ENCODE measurements around the gene SMCO3.
"Not testable (repeated sequence)": the region's sequence is repeated elsewhere in the genome, so short reads cannot be mapped to it uniquely, and the experiment has no call there.

SMCO3 gene

DNA sequence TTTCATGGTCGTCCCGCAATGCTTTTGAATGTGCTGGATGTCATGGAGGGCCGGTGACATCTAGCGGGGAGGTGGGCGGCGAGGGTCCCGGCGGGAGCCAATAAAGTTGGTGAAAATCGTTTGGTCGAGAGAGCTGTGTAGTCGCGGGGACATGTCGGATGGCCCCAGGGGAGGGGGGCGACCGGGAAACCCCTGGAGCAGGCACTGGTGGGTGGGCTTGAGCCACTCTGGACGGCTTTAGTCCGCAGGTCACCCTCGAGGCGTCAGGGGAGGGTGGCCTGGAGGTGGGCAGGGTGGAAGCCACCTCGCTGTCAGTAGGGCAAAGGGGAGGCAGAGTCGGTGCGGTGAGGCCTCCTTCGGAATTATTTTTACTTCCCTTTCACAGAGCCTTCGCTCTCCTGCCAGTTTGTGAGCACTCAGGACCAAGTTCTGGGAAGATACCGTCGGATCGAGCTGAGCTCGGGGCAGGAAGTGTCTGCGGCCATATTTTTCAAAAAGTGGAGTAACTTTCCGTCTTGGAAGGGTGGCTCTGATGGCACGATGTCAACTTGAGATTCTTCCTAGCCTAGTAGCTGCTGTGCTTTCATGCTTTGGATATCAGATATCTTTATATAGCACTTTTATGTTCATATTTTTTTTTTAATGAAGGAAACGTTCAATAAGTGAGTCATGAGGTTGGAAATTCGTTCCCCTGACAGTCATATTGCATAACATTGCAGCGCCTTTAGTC lies 38.9 kb downstream of the SMCO3 start:
- DNase-seq (ENCODE audit: low spot score): peak; percentile 33

DNA sequence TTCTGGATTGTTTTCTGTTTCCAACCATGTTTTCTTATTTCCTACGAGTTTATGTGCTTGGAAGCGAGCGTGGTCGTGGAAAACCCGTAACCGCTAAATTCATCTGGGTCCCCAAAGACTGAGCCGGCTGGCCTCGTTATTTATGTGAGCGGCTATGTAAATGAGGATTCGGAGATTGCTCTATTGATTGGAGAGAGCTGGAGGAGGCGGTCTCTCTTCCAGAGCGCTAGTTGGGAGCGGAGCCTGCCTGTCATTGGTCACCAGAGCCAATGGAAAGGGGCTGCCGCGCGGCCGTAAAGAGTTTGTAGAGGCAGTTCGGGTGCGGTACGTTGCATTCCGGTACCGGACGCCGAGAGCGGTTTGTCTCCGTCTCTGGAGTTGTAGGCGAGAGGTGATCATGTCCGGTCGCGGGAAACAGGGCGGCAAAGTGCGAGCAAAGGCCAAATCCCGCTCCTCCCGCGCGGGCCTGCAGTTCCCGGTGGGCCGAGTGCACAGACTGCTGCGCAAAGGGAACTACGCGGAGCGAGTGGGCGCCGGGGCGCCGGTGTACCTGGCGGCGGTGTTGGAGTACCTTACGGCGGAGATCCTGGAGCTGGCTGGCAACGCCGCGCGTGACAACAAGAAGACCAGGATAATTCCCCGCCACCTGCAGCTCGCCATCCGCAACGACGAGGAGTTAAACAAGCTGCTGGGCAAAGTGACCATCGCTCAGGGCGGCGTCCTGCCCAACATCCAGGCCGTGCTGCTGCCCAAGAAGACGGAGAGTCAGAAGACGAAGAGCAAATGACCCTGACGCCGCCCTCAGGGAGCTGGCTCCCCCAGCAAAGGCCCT lies 39.7 kb downstream of the SMCO3 start:
- DNase-seq (ENCODE audit: low spot score): peak; percentile 94

DNA sequence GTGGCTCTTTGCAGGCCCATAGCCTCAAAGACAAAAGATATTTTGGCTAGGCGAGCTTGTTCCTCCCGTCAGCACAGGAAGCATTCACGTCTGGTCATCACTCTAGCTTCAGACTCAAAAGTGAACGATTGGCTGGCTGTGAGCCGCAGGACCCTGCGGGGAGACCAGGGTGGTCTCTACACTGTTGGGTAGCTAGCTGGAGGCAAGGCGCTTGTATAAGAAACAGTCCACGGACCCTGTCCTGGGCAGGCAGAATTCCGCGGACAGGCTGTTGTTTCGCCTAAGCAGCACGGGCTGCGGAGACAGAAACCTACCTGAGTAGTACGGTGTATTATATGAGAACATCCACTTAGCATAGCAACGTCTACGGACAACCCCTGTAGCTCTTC lies 40.3 kb downstream of the SMCO3 start:
- DNase-seq (ENCODE audit: low spot score): no peak

DNA sequence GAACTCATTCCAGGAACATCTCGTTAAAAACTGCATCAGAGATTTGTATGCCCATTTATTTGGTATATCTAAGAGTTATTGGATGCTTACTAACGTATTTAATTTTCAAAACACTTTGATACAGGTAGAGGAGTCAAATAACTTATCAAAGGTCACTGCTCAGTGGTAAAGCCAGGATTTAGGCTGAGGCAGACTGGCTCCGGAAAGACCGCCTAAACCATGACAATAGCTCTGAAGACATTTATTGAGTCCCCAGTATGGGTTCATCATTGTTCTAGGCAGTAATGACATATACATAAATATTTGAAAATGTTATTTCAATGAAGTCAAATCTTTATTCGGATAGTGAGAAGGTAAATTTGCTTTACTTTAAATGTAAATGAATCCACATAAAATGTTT lies 41.0 kb downstream of the SMCO3 start:
- no peak for DNase-seq (ENCODE audit: low spot score)

DNA sequence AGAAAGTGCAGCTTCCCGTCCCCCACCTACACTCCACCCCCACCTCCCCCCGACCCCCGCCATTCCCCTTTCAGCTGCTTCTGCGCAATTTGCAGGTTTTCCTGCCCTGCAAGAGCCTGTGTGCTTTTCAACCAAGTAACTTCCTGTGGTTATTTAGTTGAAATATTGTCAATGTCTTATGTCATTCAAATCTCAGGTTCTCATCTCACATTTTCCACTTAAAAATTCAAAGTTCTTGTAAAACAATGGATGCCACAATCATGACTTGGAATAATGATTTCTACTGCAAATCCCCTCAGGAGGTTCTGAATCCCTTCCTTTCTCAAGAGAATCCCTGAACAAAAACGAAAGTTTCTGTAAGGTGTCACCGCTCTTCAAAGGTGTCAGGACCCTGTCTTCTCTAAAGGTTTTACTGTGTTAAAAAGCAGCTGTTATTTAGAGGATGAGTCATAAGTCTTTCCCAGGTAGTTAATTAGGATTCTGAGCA lies 42.3 kb downstream of the SMCO3 start:
- peak; percentile 67 for DNase-seq (ENCODE audit: low spot score)

DNA sequence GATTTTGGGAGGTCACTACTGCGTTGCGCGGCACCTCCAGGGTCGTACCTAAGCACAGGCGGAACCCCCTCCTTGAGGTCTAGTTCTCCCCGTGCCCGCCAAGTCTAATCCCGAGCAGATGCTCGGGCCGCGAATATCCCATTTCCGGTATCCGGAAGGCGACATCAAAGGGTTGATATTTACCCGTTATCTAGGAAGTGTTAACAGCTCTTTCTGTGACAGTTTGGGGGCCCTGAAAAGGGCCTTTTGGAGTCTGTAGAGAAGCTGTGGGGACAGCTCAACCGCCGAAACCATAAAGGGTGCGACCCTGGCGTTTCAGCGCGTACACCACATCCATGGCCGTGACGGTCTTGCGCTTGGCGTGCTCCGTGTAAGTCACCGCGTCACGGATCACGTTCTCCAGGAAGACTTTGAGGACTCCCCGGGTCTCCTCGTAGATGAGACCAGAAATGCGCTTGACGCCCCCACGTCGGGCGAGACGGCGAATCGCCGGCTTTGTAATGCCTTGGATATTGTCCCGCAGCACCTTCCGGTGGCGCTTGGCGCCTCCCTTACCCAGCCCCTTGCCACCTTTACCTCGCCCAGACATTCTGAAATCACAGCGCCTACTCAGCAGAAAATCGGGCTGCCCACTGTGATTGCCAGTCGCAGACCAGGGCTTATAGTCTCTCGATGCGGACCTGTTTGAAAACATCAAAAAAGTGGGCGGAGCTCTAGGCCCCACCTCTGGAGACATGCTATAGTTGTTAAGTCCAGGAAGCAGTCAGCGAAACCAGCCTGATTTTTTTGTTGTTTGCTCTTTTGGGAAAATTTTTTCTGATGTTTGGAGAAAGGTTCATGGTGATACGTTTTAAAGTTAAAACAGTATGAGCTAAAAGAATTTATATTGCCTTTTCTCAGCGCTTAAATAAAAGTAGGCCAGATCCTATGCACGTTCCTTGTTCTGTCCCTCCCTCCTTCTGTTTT lies 43.2 kb downstream of the SMCO3 start:
- peak; percentile 98 for DNase-seq (ENCODE audit: low spot score)

DNA sequence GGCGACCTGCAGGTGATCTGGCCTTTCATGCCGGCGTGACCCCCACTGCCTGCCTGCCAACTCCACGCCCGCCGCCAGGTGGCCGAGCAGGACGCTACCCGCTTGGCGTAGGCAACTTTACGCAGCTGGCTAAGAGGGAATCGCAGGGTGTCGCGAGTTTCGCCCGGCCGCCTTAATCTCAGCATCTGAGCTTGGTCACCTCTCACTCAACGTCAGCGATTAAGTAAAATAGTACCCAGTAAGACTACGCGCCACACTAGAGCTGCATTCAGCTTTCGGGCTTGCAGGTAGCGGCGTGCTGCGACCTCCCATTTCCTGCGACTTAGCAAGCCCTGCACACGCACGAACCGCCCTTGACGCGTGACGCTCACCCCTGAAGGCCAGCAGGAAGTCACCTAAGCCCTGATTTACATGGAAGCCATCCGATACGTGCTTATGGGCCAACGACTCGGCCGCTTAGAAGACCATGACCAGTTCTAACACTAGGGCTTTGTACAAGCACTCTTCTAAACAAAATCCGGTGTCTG lies 44.0 kb downstream of the SMCO3 start:
- DNase-seq (ENCODE audit: low spot score): peak; percentile 88

DNA sequence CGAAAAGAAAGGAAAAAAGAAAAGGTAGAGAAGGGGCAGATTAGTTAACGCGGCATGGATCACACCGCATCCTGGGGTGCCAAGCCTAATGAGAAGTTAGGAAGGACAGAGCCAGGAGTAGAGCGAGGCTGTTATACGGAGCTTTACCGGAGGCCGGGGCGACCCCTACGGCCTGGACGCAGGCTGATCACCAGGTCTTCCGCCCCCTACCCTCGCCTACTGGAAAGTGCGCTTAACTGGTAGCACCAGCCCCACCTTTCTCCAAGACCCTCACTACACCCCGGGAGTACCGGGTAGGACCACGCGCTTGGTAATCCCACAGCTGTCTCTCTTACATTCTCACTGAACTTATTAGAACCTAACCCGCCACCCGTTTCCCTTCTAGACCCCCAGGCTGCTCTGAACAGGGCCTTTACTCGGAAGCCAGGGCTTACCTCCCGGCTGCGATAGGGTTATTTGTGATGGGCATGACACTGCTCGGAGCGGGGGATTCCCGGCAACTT lies 44.5 kb downstream of the SMCO3 start:
- no peak for DNase-seq (ENCODE audit: low spot score)

DNA sequence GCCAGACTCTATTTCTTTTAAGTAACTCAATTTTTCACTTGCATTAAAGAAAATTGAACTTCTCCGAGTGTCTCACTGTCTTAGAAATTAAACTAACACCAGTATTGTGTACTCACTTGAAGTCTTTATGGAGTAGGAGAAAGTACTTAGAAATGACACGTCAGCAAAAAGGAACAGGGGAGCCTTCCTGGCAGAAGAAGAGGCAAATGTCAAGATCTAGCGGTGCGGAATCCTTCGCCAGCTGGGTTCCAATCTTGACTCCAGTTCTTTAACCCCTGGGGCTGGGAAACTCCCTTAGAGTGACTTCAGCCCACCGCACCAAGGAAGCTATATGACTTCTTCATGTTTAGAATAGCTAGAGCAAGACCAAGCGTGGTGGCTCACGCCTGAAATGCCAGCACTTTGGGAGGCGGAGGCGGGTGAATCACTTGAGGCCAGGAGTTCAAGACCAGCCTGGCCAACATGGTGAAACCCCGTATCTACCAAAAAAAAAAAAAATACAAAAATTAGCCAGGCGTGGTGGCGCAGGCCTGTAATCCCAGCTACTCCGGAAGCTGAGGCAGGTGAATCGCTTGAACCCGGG lies 45.1 kb downstream of the SMCO3 start:
- peak; percentile 36 for DNase-seq (ENCODE audit: low spot score)

DNA sequence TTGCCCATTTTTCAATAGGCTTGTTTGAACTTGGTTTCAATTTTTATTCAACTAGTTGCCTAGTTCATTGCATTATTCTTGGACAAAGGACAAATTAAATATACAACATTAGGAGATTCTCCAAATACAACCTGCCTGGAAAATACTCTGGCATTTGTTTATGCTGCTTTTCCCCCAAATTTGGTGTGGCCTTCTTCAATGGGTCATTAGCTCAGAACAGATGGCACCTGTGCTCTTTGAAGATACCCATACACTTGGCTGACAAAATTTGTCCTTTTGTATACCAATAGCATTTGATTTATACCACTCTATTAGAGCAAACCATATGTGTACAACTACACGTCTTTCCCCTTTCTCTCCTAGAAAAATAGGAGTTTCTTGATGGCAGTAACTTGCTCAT lies 46.4 kb downstream of the SMCO3 start:
- no peak for DNase-seq (ENCODE audit: low spot score)

DNA sequence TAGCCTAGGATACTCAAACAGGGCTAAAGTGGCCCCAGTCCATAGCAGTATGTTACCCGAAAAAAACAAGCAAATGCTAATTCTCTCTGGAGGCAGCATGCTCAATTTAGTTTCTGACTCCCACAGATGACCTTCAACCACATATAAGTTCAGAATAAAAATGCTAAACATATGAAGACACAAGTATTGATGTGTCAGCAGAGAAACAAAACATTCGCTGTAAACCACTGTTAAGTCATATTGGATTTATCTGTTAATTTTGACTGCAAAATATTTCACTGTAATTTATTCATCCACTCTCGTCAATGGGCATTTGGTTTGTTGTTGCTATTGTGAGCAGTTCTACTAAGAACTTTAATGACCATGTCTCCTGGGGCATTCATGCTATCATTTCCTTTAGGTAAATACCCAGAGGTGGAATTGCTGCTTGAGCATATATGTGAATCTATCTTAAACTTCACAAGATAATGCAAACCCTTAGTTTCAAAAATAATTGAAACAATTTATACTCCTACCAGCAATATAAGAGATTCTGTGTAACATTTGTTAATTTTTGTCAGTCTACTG lies 47.2 kb downstream of the SMCO3 start:
- DNase-seq (ENCODE audit: low spot score): no peak

DNA sequence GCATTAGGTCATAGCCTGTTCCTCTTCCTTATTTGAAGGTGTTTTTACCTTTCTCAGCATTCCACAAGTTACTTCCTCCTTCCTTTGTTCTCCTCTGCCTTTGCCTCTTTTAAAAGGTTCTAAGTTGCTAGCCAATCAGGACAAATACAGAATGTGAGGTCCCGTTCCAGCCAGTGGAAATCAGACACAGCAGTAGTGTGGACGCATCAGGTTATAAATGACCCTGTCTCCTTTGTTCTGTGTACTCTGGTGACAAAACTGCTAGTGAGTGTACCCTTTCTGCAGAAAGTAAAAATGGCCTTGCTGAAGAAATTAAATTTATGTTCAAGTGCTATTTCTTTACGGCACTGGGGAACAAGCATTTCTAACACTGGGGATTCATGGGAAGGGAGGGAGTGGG lies 48.0 kb downstream of the SMCO3 start:
- DNase-seq (ENCODE audit: low spot score): not testable (repeated sequence)

DNA sequence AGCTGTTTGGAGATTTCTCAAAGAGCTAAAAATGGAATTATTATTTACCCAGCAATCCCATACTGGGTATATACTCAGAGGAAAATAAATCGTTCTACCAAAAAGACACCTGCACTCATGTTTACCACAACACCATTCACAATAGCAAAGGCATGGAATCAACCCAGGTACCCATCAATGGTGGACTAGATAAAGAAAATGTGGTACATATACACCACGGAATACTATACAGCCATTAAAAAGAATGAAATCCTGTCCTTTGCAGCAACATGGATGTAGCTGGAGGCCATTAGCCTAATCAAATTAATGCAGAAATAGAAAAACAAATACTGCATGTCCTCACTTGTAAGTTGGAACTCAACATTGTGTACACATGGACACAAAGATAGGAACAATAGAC lies 48.6 kb downstream of the SMCO3 start:
- no peak for DNase-seq (ENCODE audit: low spot score)

DNA sequence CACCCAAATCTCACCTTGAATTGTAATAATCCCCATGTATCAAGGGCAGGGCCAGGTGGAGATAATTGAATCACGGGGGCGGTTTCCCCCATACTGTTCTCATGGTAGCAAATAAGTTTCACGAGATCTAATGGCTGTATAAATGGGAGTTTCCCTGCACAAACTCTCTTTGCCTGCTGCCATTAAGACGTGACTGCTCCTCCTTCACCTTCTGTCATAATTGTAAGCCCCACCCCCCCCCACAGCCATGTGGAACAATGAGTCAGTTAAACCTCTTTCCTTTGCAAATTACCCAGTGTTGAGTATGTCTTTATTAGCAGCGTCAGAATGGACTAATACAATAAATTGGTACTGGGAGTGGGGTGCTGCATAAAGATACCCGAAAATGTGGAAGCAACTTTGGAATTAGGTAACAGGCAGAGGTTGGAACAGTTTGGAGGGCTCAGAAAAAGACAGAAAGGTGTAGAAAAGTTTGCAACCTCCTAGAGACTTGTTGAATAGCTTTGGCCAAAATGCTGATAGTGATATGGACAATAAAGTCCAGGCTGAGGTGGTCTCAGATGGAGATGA lies 54.2 kb downstream of the SMCO3 start:
- not testable (repeated sequence) for DNase-seq (ENCODE audit: low spot score)

DNA sequence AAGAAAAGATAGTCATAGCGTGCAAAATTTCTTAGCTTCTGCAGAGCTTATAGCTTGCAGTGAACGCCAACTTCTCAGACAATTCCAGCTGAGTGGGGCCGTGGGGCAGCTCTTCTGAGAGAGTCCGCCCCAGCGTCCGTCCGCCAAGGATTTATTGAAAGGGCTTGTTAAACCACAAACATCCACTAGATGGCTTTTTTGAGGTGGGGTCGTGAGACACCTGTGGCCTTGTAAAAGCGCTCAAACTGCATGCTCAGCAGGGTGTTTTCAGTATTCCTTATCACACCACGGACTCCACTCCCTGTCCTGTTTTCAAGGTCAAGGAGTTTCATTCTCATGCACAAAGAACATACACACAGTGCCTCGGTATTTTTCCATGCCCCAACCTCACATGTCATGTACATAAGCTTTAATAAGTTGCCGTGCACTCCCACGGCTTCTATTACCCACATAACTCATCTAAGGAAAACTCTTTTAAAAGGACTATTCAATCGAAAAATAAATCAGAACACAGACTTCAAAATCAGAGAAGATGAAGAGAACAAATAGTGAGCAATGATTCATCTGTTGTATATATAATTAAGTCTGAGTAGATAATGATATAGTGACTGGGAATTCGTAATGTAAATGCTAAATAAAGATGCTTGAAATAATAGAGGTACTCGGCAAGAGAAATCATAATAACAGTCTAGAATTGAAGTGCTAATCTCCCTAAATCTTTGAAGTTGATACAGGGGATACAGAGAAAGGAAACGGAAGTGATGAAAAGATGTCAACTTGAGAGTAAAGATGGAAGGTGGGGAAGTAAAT lies 57.4 kb downstream of the SMCO3 start:
- DNase-seq (ENCODE audit: low spot score): no peak

All from CD4-positive, alpha-beta T cell treated with Interleukin-2 at 100 ng/mL for 4 hours (primary cell).